ENCODE data around the gene OR52B4.
"Not testable (repeated sequence)": the region's sequence is repeated elsewhere in the genome, so short reads cannot be mapped to it uniquely, and the experiment has no call there.

The OR52B4 gene

DNA sequence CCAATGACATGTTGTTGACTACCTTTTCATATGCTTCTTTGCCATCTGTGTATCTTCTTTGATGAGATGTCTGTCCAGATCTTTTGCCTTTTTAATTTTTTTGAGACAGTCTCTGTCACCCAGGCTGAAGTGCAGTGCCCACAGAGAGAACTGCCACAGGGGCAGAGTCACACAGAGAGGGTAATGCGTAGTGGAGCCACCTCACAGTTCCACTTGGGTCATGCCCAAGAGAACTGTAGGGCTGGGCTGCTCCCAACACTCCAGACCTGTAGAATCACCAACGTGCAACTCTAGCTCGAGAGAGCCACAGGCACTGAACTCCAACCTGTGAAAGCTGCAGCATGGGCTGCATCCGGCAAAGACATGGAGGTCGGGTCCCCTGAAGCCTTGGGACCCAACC, 20.0 kb downstream of the OR52B4 start:
- not testable (repeated sequence) for H3K27ac ChIP-seq (ENCODE audit: low read depth, low read length); H3K27me3 ChIP-seq (ENCODE audit: insufficient read depth, low read length); H3K4me1 ChIP-seq (ENCODE audit: insufficient read depth, low read length); H3K9ac ChIP-seq (ENCODE audit: low read depth, low read length); H3K9me3 ChIP-seq (ENCODE audit: insufficient read depth, low read depth, low read length); H3K4me3 ChIP-seq (ENCODE audit: low read length); H3K36me3 ChIP-seq (ENCODE audit: insufficient read depth, low read length)
- 93% methylated on average over 1 of the region's 5 CpGs for WGBS

DNA sequence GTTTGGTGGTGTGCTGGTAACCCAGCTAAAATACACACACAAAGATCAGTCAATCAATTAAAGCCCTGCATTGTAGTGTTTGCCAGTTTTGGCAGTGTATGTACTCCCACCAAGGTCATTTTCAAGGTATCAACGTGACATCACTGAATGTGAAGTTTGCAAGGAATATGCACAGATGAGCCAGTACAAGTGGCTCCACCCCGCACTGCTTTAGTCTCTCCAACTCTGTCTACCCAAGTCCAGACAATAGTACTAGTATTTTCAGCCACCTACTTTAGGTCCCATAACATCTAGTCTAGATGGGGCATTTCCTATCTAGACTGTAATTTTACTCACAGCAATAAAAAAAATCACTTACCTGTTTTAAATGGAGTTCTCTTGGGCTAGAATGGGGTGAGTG, 22.8 kb downstream of the OR52B4 start:
- not testable (repeated sequence) for H3K9me3 ChIP-seq (ENCODE audit: insufficient read depth, low read depth, low read length); H3K27ac ChIP-seq (ENCODE audit: low read depth, low read length); H3K4me3 ChIP-seq (ENCODE audit: low read length); H3K36me3 ChIP-seq (ENCODE audit: insufficient read depth, low read length); H3K4me1 ChIP-seq (ENCODE audit: insufficient read depth, low read length); H3K27me3 ChIP-seq (ENCODE audit: insufficient read depth, low read length); H3K9ac ChIP-seq (ENCODE audit: low read depth, low read length)
- 96% methylated on average over 1 of the region's 2 CpGs for WGBS

DNA sequence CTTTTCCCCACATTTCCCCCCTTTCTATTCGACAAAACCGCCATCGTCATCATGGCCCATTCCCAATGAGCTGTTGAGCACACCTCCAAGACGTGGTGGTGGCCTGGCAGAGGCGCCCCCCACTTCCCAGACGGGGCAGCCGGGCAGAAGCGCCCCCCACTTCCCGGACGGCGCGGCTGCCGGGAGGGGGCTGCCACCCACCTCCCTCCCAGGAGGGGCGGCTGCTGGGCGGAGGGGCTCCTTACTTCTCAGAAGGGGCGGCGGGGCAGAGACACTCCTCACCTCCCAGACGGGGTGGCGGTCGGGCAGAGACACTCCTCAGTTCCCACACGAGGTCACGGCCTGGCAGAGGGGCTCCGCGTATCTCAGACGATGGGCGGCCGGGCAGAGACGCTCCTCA, 33.8 kb downstream of the OR52B4 start:
- not testable (repeated sequence) for H3K4me1 ChIP-seq (ENCODE audit: insufficient read depth, low read length); H3K9ac ChIP-seq (ENCODE audit: low read depth, low read length); H3K36me3 ChIP-seq (ENCODE audit: insufficient read depth, low read length); H3K27ac ChIP-seq (ENCODE audit: low read depth, low read length); H3K9me3 ChIP-seq (ENCODE audit: insufficient read depth, low read depth, low read length); H3K27me3 ChIP-seq (ENCODE audit: insufficient read depth, low read length); H3K4me3 ChIP-seq (ENCODE audit: low read length)
- 95% methylated on average over 8 of the region's 28 CpGs for WGBS

Measured in HUES64 (cell line).